NT2/D1 (cell line): ENCODE results near the gene LMOD2.

ENCODE experiments used
- SUZ12 ChIP-seq: IDR thresholded peaks from 2 replicates; pipeline ENCODE4 v1.6.1; 2011; ENCODE audit not compliant: insufficient read length, insufficient read depth; ENCODE audit errors: extremely low read depth
- YY1 ChIP-seq: IDR thresholded peaks from 2 replicates; pipeline ENCODE4 v1.6.1; 2011; ENCODE audit not compliant: insufficient read length, insufficient read depth
- ZNF274 ChIP-seq: IDR thresholded peaks from 2 replicates; pipeline ENCODE4 v1.6.1; 2011; ENCODE audit warnings: mild to moderate bottlenecking, low read depth, low read length

DNA sequence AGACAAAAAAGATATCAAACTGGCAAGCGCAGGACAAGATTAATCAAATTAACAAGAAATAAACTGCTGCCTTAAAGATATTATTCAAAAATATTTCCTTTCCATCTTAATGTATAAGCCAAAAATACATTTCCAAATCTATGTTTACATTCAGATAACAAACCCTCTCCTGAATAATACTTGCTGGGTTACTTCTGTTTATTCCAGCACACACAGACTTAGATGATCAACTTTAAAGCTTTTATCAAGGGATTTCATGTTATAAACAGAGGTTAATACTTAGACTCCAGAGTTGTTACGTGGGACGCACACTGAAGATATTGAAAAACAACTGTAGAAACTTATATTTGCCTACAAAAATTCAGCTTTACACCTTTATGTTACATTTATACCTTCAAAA lies 33.6 kb downstream of the LMOD2 start:
- TF ChIP-seq YY1 (no peak), SUZ12 (no peak), ZNF274 (no peak)
